WTC11 (cell line): Measurements from ENCODE around the gene KAZN.

Experiments used
- CTCF ChIP-seq: fragments of 200-600 bp; IDR thresholded peaks from 2 replicates; pipeline ENCODE4 v1.8.0; 2022; ENCODE audit warnings: antibody characterized with exemption
- GABPB1 ChIP-seq: sonication (generic); formaldehyde crosslinking; IDR thresholded peaks from 2 replicates; pipeline ENCODE4 v1.8.1; 2023; ENCODE audit warnings: mild to moderate bottlenecking, missing genetic modification reagents

DNA sequence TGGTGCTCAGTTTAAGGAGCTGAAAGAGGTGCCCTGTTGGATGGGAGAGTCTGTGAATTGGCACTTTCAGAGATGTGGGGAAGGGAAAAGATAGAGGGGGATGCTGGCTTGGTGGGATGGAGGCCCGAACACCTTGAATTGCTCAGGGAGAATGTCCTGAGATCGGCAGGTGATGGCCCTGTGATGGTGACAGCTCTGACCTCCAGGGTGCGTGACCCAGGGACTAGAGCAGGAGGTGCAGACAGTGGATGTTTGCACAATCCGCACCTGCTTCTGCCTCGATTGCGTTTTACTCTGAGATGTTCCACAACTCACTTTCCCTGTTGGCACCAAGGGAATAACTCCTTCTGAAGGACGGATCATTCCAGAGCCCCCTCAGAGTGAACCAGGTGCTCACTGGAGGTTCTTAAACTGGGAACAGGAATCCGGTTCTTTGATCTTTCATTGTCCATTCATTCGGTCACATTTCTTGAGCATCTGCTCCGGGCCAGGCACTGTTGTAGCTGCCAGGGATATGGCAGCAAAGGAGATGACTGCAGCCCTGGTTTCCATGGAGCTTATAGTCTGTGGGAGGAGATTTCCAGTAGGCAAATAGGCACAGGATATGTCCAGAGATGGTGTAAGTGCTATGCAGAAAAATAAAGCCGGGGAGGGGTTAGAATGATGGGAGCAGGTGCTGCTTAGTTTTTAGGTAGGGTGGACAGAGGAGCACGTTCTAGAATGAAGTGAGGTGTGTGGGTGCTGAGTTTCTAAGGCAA is 328.5 kb downstream of the KAZN start:
- TF ChIP-seq CTCF: no peak
- TF ChIP-seq GABPB1 (CRISPR knock-in tag): no peak
